ENCODE measurements around the gene DOCK2. TPM values are rescaled to one million over a fixed set of nuclear protein-coding genes. Genes with fewer than 3 reads are reported as not detected.

Gene DOCK2
- total and polyA plus RNA-seq, 2 donors (not counting 3 experiments of a cell fraction or from before 2014, with no cell fraction given), result 0.62 to 4.8 TPM

DNA sequence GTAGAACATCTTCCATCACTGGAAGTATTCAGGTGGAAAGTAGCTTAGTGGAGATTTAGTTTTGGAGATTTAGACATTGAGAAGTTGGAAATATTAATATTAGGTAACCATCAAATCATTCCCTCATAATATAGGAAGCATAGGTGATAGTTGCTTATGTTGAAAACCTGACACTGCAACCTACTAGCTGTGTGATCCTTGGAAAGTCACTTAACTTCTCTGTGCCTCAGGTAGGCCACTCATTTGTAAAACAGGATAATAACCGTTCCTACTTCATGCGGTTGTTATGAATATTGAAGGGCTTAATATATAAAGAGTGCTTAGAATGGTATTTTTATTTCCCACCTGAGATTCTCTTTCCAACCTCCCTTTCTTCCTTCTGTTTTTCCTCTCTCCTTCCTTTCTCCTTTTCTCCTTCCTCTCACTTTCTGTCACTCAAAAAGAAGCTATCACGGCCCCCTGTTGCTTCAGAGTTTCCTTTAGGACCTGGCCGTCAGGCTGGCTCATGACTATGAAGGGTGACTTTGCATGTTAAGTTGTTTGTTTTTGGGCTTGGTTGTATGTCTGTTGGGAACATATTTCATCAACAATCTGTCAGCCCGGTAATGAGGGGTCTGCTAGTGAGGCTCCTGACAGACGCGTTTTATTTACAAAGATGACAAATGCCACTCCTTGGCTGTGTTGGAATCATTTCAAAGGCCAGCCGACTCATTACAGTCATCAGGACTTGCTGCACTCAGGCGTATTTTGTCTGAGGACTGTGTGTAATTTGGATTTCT lies 31.0 kb downstream of the DOCK2 start:
- ChIA-PET CTCF (no interaction called here), POLR2A (no interaction called here)
- TF ChIP-seq POLR2A (IDR thresholded peaks at IDR 0.05; ENCODE audit: low read depth, low read length), result no peak
- no peak for TF ChIP-seq EZH2 (IDR thresholded peaks at IDR 0.05; ENCODE audit: borderline replicate concordance, low read depth, low read length, severe bottlenecking)
- no peak for TF ChIP-seq GATA2 (IDR thresholded peaks at IDR 0.05; ENCODE audit: insufficient read depth, insufficient read length, low read depth, low read length)
- TF ChIP-seq, protein P1, sequence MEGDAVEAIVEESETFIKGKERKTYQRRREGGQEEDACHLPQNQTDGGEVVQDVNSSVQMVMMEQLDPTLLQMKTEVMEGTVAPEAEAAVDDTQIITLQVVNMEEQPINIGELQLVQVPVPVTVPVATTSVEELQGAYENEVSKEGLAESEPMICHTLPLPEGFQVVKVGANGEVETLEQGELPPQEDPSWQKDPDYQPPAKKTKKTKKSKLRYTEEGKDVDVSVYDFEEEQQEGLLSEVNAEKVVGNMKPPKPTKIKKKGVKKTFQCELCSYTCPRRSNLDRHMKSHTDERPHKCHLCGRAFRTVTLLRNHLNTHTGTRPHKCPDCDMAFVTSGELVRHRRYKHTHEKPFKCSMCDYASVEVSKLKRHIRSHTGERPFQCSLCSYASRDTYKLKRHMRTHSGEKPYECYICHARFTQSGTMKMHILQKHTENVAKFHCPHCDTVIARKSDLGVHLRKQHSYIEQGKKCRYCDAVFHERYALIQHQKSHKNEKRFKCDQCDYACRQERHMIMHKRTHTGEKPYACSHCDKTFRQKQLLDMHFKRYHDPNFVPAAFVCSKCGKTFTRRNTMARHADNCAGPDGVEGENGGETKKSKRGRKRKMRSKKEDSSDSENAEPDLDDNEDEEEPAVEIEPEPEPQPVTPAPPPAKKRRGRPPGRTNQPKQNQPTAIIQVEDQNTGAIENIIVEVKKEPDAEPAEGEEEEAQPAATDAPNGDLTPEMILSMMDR (IDR thresholded peaks at IDR 0.05; ENCODE audit: extremely low read depth in 1 of 2, insufficient read depth in 1 of 2, low read depth in 1 of 2, low read length in 2 of 2), result no peak
- no peak for TF ChIP-seq FOS (IDR thresholded peaks at IDR 0.05; ENCODE audit: borderline replicate concordance, insufficient read depth, low read length)
- no peak for TF ChIP-seq MYC (IDR thresholded peaks at IDR 0.05; ENCODE audit: low read depth, low read length)
- no peak for TF ChIP-seq JUN (IDR thresholded peaks at IDR 0.05; ENCODE audit: borderline replicate concordance, insufficient read depth, insufficient read length, low read depth)
- no peak for TF ChIP-seq MAX (IDR thresholded peaks at IDR 0.05; ENCODE audit: insufficient read depth, insufficient read length)
- TF ChIP-seq POLR2AphosphoS5 (IDR thresholded peaks at IDR 0.05; ENCODE audit: insufficient read depth, low read depth, low read length), result no peak
- no peaks in the 10 kb centered on the region for H3K79me2 ChIP-seq (ENCODE audit: control insufficient read depth, insufficient read depth, low read length)
- no TSS peak for BruUV-seq (replicated peaks)
- no peaks in the 10 kb centered on the region for H3K9me1 ChIP-seq (replicated peaks; ENCODE audit: control insufficient read depth, extremely low read depth, insufficient read depth, low read length)
- H3K4me3 ChIP-seq (replicated peaks in 1 of 3; ENCODE audit: insufficient read depth in 1 of 3, low read depth in 1 of 3, low read length in 3 of 3), result no peak overlapping the region
- no peak overlapping the region for H3K4me2 ChIP-seq (ENCODE audit: insufficient read depth, low read length)
- intact Hi-C loops (cut with micrococcal nuclease) (no loop called here), dilution Hi-C loops (cut with MboI; ENCODE audit: extremely low pct_ligation_motif_present, low sequenced_read_pairs) (no loop called here)
- H3K36me3 ChIP-seq (ENCODE audit: control insufficient read depth in 2 of 2, extremely low read depth in 1 of 2, insufficient read depth in 2 of 2, low read length in 2 of 2), result no peaks in the 10 kb centered on the region
- no peak for FAIRE-seq
- no peaks in the 10 kb centered on the region for H3K4me1 ChIP-seq (ENCODE audit: control insufficient read depth, extremely low read depth, insufficient read depth, low read length)
- H3K27ac ChIP-seq (ENCODE audit: insufficient read depth, low read depth, low read length), result no peak overlapping the region
- H3K9me3 ChIP-seq (replicated peaks; ENCODE audit: control insufficient read depth, insufficient read depth, low read length), result no peaks in the 10 kb centered on the region
- H4K20me1 ChIP-seq (replicated peaks; ENCODE audit: control insufficient read depth, extremely low read depth, insufficient read depth, low read length), result no peaks in the 10 kb centered on the region
- no peaks in the 10 kb centered on the region for H3K27me3 ChIP-seq (ENCODE audit: control insufficient read depth in 2 of 2, insufficient read depth in 2 of 2, low read length in 2 of 2)
- H2AFZ ChIP-seq (ENCODE audit: low read depth, low read length), result no peak overlapping the region
- no peak overlapping the region for H3K9ac ChIP-seq (replicated peaks; ENCODE audit: extremely low read depth, insufficient read depth, low read length)
- DNase-seq (ENCODE audit: low read depth, low spot score), result no peak
